Measurements from ENCODE around the gene ASRGL1. TPM values are rescaled to one million over a fixed set of nuclear protein-coding genes. Genes with fewer than 3 reads are reported as not detected.

Gene ASRGL1
- polyA plus RNA-seq, 1 of the 3 experiments (the other 2 are of a cell fraction), result 4.3 TPM

- Histone ChIP-seq H3K4me1 (ENCODE audit: control insufficient read depth in 1 of 2, insufficient read depth in 2 of 2, low read depth in 1 of 2, low read length in 1 of 2) (no peaks in the 10 kb centered on the region), H3F3A (replicated peaks; ENCODE audit: insufficient read depth) (no peaks in the 10 kb centered on the region), H3K79me2 (ENCODE audit: insufficient read depth) (no peaks in the 10 kb centered on the region), H3K36me3 (replicated peaks in 1 of 2; ENCODE audit: control insufficient read depth in 1 of 2, insufficient read depth in 2 of 2, low read length in 1 of 2) (no peaks in the 10 kb centered on the region), H3K9me2 (no peaks in the 10 kb centered on the region), H4K20me1 (ENCODE audit: insufficient read depth) (no peaks in the 10 kb centered on the region), H3K4me2 (no peak overlapping the region), H3K27ac (ENCODE audit: low read depth in 2 of 2, low read length in 1 of 2) (no peak overlapping the region), H3K9me3 (no peaks in the 10 kb centered on the region), H3K27me3 (ENCODE audit: insufficient read depth) (peaks cover 49% of the 10 kb centered on the region), H3K4me3 (ENCODE audit: low read depth in 2 of 2, low read length in 1 of 2) (no peak overlapping the region), H2AFZ (ENCODE audit: low read depth) (no peak overlapping the region), H3K9ac (no peak overlapping the region)
- 7% methylated on average over 1 of the region's 1 CpG for WGBS (ENCODE audit: low lambda C conversion rate)
- TF ChIP-seq USF2 (IDR thresholded peaks at IDR 0.05; ENCODE audit: borderline replicate concordance, low read depth, low read length) (no peak), MEF2A (IDR thresholded peaks at IDR 0.05; ENCODE audit: borderline replicate concordance, low read depth) (no peak), USF1 (IDR thresholded peaks at IDR 0.05; ENCODE audit: borderline replicate concordance, low read depth) (no peak), RAD21 (IDR thresholded peaks at IDR 0.05; ENCODE audit: low read length) (no peak), FOXM1 (IDR thresholded peaks at IDR 0.05; ENCODE audit: low read depth) (no peak), MXI1 (IDR thresholded peaks at IDR 0.05; ENCODE audit: low read depth, low read length) (no peak)
- ChIA-PET POLR2A (no interaction called here), CTCF (interaction anchor here (0.8 to 1.5 kb wide), 6 partner anchors 24 to 225 kb away, joined by 3 to 5 read pairs (median 4); partner anchors contain the start of gene SCGB1D2)
- DNase-seq, result no peak
Measured at GRCh38 chr11:62315431-62315830, 21.8 kb upstream of the ASRGL1 start.

DNA sequence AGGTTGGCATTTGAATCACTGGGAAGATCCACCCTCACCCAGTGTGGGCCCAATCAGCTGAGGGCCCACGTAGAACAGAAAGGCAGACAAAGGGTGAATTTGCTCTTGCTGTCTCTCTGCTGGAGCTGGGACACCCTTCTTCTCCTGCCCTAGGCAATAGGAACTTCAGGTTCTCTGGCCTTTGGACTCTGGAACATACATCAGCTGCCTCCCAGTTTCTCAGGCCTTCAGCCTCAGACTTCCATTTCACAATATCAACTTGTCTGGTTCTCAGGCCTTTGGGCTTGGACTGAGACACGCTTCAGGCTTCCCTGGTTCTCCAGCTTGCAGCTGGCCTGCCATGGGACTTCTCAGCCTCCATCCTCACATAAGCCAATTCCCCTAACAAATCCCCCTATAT, 14.7 kb upstream of the ASRGL1 start:
- ChIA-PET POLR2A (no interaction called here), CTCF (interaction anchor here (1.3 to 4.0 kb wide), 5 partner anchors 11 to 215 kb away, joined by 3 to 34 read pairs (median 4); no protein-coding TSS in a partner anchor)
- peaks cover 0 to 3% of the 10 kb centered on the region in 2 experiments; a peak in 1 of 4 replicates for H3K4me1 ChIP-seq (ENCODE audit: control insufficient read depth in 1 of 2, insufficient read depth in 2 of 2, low read depth in 1 of 2, low read length in 1 of 2)
- no peaks in the 10 kb centered on the region for H3F3A ChIP-seq (replicated peaks; ENCODE audit: insufficient read depth)
- no peaks in the 10 kb centered on the region for H4K20me1 ChIP-seq (ENCODE audit: insufficient read depth)
- H3K9me2 ChIP-seq, result no peaks in the 10 kb centered on the region
- TF ChIP-seq FOSL2 (IDR thresholded peaks at IDR 0.05; ENCODE audit: borderline replicate concordance, low read depth) (no peak), GATA2 (CRISPR knock-in tag; IDR thresholded peaks at IDR 0.05) (no peak), PBX3 (IDR thresholded peaks at IDR 0.05) (no peak), CHD2 (IDR thresholded peaks at IDR 0.05; ENCODE audit: low read length, partially characterized antibody) (no peak)
- no peak overlapping the region for H2AFZ ChIP-seq (ENCODE audit: low read depth)
- no peaks in the 10 kb centered on the region for H3K36me3 ChIP-seq (replicated peaks in 1 of 2; ENCODE audit: control insufficient read depth in 1 of 2, insufficient read depth in 2 of 2, low read length in 1 of 2)
- no peaks in the 10 kb centered on the region for H3K9me3 ChIP-seq
- no peak for DNase-seq
- 59% methylated on average over 2 of the region's 2 CpGs for WGBS (ENCODE audit: low lambda C conversion rate)
- peaks cover 10% of the 10 kb centered on the region; the same call in 1 of the 2 replicates for H3K27me3 ChIP-seq (ENCODE audit: insufficient read depth)
- H3K4me2 ChIP-seq, result no peak overlapping the region
- no peaks in the 10 kb centered on the region for H3K79me2 ChIP-seq (ENCODE audit: insufficient read depth)
- no peak overlapping the region for H3K4me3 ChIP-seq (ENCODE audit: low read depth in 2 of 2, low read length in 1 of 2)
- H3K27ac ChIP-seq (ENCODE audit: low read depth in 2 of 2, low read length in 1 of 2), result no peak overlapping the region
- no peak overlapping the region for H3K9ac ChIP-seq
